Measurements from ENCODE around the gene RUVBL1. TPM values are rescaled to one million over a fixed set of nuclear protein-coding genes. Genes with fewer than 3 reads are reported as not detected.
A peak's percentile ranks its signal among the peaks of the same experiment; 100 is the strongest.

Gene RUVBL1
- total RNA-seq (2014; rRNA removed) (94.9 and 114 TPM in 2 replicates), Bru-seq, nascent RNA (percentile 57 among the genes with signal in this experiment), BruChase-seq, experiment 1, labeled RNA remaining after a 6-hour chase (percentile 57 among the genes with signal in this experiment), BruChase-seq, experiment 2, labeled RNA remaining after a 2-hour chase (percentile 52 among the genes with signal in this experiment)
- long read RNA-seq, transcript RUVBL1-201 (11 exons, 1,761 nt) = major isoform, 42 of 88 reads
- long read RNA-seq, partial matches to known transcripts = 1 of 88 reads
- long read RNA-seq, other reads (novel, unspliced or antisense) = 45 of 88 reads

- POLR2A ChIA-PET (ENCODE audit: unreplicated experiment) = interaction anchor here (0.6 to 0.8 kb wide), 2 partner anchors 30 to 332 kb away, joined by 3 read pairs; no protein-coding TSS in a partner anchor
Measured at GRCh38 chr3:128123538-128124368, at the start of gene RUVBL1. Gene RUVBL1, minus strand, starts transcription at chr3:128123812. Its CDS starts 88 bp downstream, at chr3:128123724.

GRCh38 chr3:128173200-128173599 is 49.6 kb upstream of the RUVBL1 start:
- Histone ChIP-seq H4K20me1 (ENCODE audit: low read length) (no peaks in the 10 kb centered on the region), H2AFZ (ENCODE audit: low read length) (no peak overlapping the region), H3K9me3 (ENCODE audit: low read length) (no peaks in the 10 kb centered on the region), H3K27ac (ENCODE audit: low read length) (no peak overlapping the region), H3K4me1 (ENCODE audit: insufficient read depth, low read length) (no peaks in the 10 kb centered on the region), H3K36me3 (ENCODE audit: low read depth, low read length) (no peaks in the 10 kb centered on the region), H3K4me3 (ENCODE audit: low read length) (no peak overlapping the region), H3F3A (ENCODE audit: low read length, unreplicated experiment) (no peaks in the 10 kb centered on the region), H3K79me2 (ENCODE audit: low read length) (no peaks in the 10 kb centered on the region), H3K4me2 (ENCODE audit: low read length) (no peak overlapping the region), H3K9me2 (replicated peaks; ENCODE audit: low read length) (no peaks in the 10 kb centered on the region), H3K9ac (ENCODE audit: low read length) (no peak overlapping the region), H3K27me3 (ENCODE audit: low read length) (no peaks in the 10 kb centered on the region)
- BruUV-seq (replicated peaks) = no TSS peak
- intact Hi-C loops (cut with micrococcal nuclease) = loop anchor here (10.0 kb wide), 2 partner anchors 132 to 212 kb away; no protein-coding TSS in a partner anchor
- TF ChIP-seq EZH2phosphoT487 (IDR thresholded peaks at IDR 0.05; ENCODE audit: borderline replicate concordance, low read length) (no peak), EZH2 (IDR thresholded peaks at IDR 0.05; ENCODE audit: low read length, unreplicated experiment) (no peak), CTCF (conservative IDR thresholded peaks at IDR 0.05; ENCODE audit: low read depth, low read length) (no peak)
- ChIA-PET POLR2A (ENCODE audit: unreplicated experiment) (no interaction called here), CTCF (no interaction called here)
- ATAC-seq = no peak
- no peak for DNase-seq

More at GRCh38 chr3:128123538-128124368, at the start of gene RUVBL1:
- H3K9me3 ChIP-seq (ENCODE audit: low read length) = no peaks in the 10 kb centered on the region
- DNase-seq (peak; percentile 96), ATAC-seq (peak; percentile 100)
- H3K4me1 ChIP-seq (ENCODE audit: insufficient read depth, low read length) = peaks cover 11% of the 10 kb centered on the region
- H3K4me2 ChIP-seq (ENCODE audit: low read length) = peak within 1 kb of the TSS; percentile 97
- no peak for TF ChIP-seq CTCF (conservative IDR thresholded peaks at IDR 0.05; ENCODE audit: low read depth, low read length)
- TF ChIP-seq EZH2phosphoT487 (IDR thresholded peaks at IDR 0.05; ENCODE audit: borderline replicate concordance, low read length) = no peak
- TF ChIP-seq EZH2 (IDR thresholded peaks at IDR 0.05; ENCODE audit: low read length, unreplicated experiment) = no peak
- H3K4me3 ChIP-seq (ENCODE audit: low read length) = peak within 1 kb of the TSS; percentile 94
- H3K9me2 ChIP-seq (replicated peaks; ENCODE audit: low read length) = no peaks in the 10 kb centered on the region
- H3K36me3 ChIP-seq (ENCODE audit: low read depth, low read length) = peaks cover under 1% of the 10 kb centered on the region; the same call in 1 of the 2 replicates
- intact Hi-C loops (cut with micrococcal nuclease) = loop anchor here (1.0 kb wide), 1 partner anchor 30 kb away; the partner anchor contains the start of gene EEFSEC
- BruUV-seq (replicated peaks) = no TSS peak
- CTCF ChIA-PET = no interaction called here
- peak within 1 kb of the TSS; percentile 90 for H2AFZ ChIP-seq (ENCODE audit: low read length)
- peak within 1 kb of the TSS; percentile 73 for H3K27ac ChIP-seq (ENCODE audit: low read length)
- H3K9ac ChIP-seq (ENCODE audit: low read length) = peak within 1 kb of the TSS; percentile 99
- H3F3A ChIP-seq (ENCODE audit: low read length, unreplicated experiment) = no peaks in the 10 kb centered on the region
- peaks cover 31% of the 10 kb centered on the region for H3K79me2 ChIP-seq (ENCODE audit: low read length)
- no peaks in the 10 kb centered on the region for H3K27me3 ChIP-seq (ENCODE audit: low read length)
- no peaks in the 10 kb centered on the region for H4K20me1 ChIP-seq (ENCODE audit: low read length)

Data from PC-3 (cell line).